WTC11 (cell line): ENCODE data around the gene UPF1. TPM values are rescaled to one million over a fixed set of nuclear protein-coding genes. Genes with fewer than 3 reads are reported as not detected.
A peak's percentile ranks its signal among the peaks of the same experiment; 100 is the strongest.

Source experiments
- ATAC-seq: fragments of 200-7000 bp; cut with Tn5 transposase; 2 replicates; pipeline ENCODE4 v1.10.0; 2021; ENCODE audit warnings: mild to moderate bottlenecking, moderate library complexity
- CTCF ChIA-PET: fragments of 300-600 bp; sonication (Branson Sonifier 250); formaldehyde crosslinking; loops from one replicate; lab custom pipeline; 2021; ENCODE audit warnings: antibody characterized with exemption; lab: Charles Lee
- POLR2A ChIA-PET: fragments of 350-600 bp; sonication (Branson Sonifier 250); formaldehyde crosslinking; loops from one replicate; lab custom pipeline; 2021; ENCODE audit warnings: antibody characterized with exemption; lab: Charles Lee
- DNase-seq: peaks from one replicate; pipeline ENCODE4 v3.0.0; 2021; ENCODE audit warnings: low spot score
- H3K27ac Mint-ChIP-seq: 2 replicates; pipeline ENCODE4 v1.8.0; 2021; ENCODE audit warnings: mixed read lengths
- H3K27me3 Mint-ChIP-seq: 2 replicates; pipeline ENCODE4 v1.8.0; 2021; ENCODE audit warnings: low read depth, mild to moderate bottlenecking, moderate library complexity, mixed read lengths
- H3K36me3 Mint-ChIP-seq: 2 replicates; pipeline ENCODE4 v1.8.0; 2021; ENCODE audit warnings: mixed read lengths
- H3K4me1 Mint-ChIP-seq: 2 replicates; pipeline ENCODE4 v1.8.0; 2022; ENCODE audit warnings: mixed read lengths
- H3K4me3 Mint-ChIP-seq: 2 replicates; pipeline ENCODE4 v1.8.0; 2021; ENCODE audit warnings: mild to moderate bottlenecking, moderate library complexity, mixed read lengths
- H3K9me3 Mint-ChIP-seq: 2 replicates; pipeline ENCODE4 v1.8.0; 2021; ENCODE audit warnings: mixed read lengths
- ATF1 ChIP-seq: sonication (generic); formaldehyde crosslinking; IDR thresholded peaks from 2 replicates; pipeline ENCODE4 v1.8.1; 2023; ENCODE audit warnings: mild to moderate bottlenecking, moderate library complexity, missing genetic modification reagents
- FOXJ3 ChIP-seq: sonication (generic); formaldehyde crosslinking; IDR thresholded peaks from 2 replicates; pipeline ENCODE4 v1.9.0; 2021; ENCODE audit warnings: missing genetic modification reagents, mild to moderate bottlenecking, borderline replicate concordance
- FOXP1 ChIP-seq: sonication (generic); formaldehyde crosslinking; IDR thresholded peaks from 2 replicates; pipeline ENCODE4 v1.8.0; 2022; ENCODE audit warnings: missing genetic modification reagents, mild to moderate bottlenecking, moderate library complexity, borderline replicate concordance
- FOXP4 ChIP-seq: sonication (generic); formaldehyde crosslinking; IDR thresholded peaks from 2 replicates; pipeline ENCODE4 v1.8.0; 2022; ENCODE audit warnings: mild to moderate bottlenecking, missing genetic modification reagents
- GTF2I ChIP-seq: fragments of 250-450 bp; sonication (Bioruptor Pico); conservative IDR thresholded peaks from 2 replicates; pipeline ENCODE4 v1.4.0; 2021; ENCODE audit warnings: mild to moderate bottlenecking
- MLX ChIP-seq: sonication (generic); formaldehyde crosslinking; IDR thresholded peaks from 2 replicates; pipeline ENCODE4 v1.8.1; 2023; ENCODE audit warnings: mild to moderate bottlenecking, missing genetic modification reagents, moderate library complexity
- NFE2L1 ChIP-seq: sonication (generic); formaldehyde crosslinking; IDR thresholded peaks from 2 replicates; pipeline ENCODE4 v1.8.1; 2023; ENCODE audit warnings: missing genetic modification reagents
- NFYB ChIP-seq: sonication (generic); formaldehyde crosslinking; conservative IDR thresholded peaks from 2 replicates; pipeline ENCODE4 v1.8.0; 2022; ENCODE audit warnings: low read depth, missing genetic modification reagents
- NR2C2 ChIP-seq: sonication (generic); formaldehyde crosslinking; IDR thresholded peaks from 2 replicates; pipeline ENCODE4 v1.8.0; 2022; ENCODE audit warnings: mild to moderate bottlenecking, missing genetic modification reagents
- PRDM15 ChIP-seq: sonication (generic); formaldehyde crosslinking; IDR thresholded peaks from 2 replicates; pipeline ENCODE4 v1.8.0; 2022; ENCODE audit warnings: missing genetic modification reagents
- SMAD3 ChIP-seq: sonication (generic); formaldehyde crosslinking; IDR thresholded peaks from 2 replicates; pipeline ENCODE4 v1.8.0; 2022; ENCODE audit warnings: missing genetic modification reagents, mild to moderate bottlenecking, borderline replicate concordance
- SMAD4 ChIP-seq: sonication (generic); formaldehyde crosslinking; IDR thresholded peaks from 2 replicates; pipeline ENCODE4 v1.8.0; 2022; ENCODE audit warnings: mild to moderate bottlenecking, missing genetic modification reagents
- SP1 ChIP-seq: sonication (generic); formaldehyde crosslinking; conservative IDR thresholded peaks from 2 replicates; pipeline ENCODE4 v1.8.1; 2022; ENCODE audit warnings: missing genetic modification reagents
- TCF7 ChIP-seq: sonication (generic); formaldehyde crosslinking; IDR thresholded peaks from 2 replicates; pipeline ENCODE4 v1.8.0; 2022; ENCODE audit warnings: mild to moderate bottlenecking, low read depth, missing genetic modification reagents, moderate library complexity
- ZBTB21 ChIP-seq: sonication (generic); formaldehyde crosslinking; IDR thresholded peaks from 2 replicates; pipeline ENCODE4 v1.8.1; 2023; ENCODE audit warnings: mild to moderate bottlenecking, missing genetic modification reagents, borderline replicate concordance
- ZNF138 ChIP-seq: sonication (generic); formaldehyde crosslinking; conservative IDR thresholded peaks from 2 replicates; pipeline ENCODE4 v1.8.1; 2022; ENCODE audit warnings: mild to moderate bottlenecking, moderate library complexity, missing genetic modification reagents
- ZNF232 ChIP-seq: sonication (generic); formaldehyde crosslinking; IDR thresholded peaks from 2 replicates; pipeline ENCODE4 v1.8.0; 2022; ENCODE audit warnings: mild to moderate bottlenecking, missing genetic modification reagents
- ZNF281 ChIP-seq: sonication (generic); formaldehyde crosslinking; IDR thresholded peaks from 2 replicates; pipeline ENCODE4 v1.8.0; 2023; ENCODE audit warnings: mild to moderate bottlenecking, missing genetic modification reagents
- ZNF416 ChIP-seq: fragments of 250-450 bp; sonication (Bioruptor Pico); IDR thresholded peaks from 2 replicates; pipeline ENCODE4 v1.9.0; 2021; ENCODE audit warnings: mild to moderate bottlenecking, inconsistent platforms
- total RNA-seq: library from RNA; stranded (reverse); gene quantifications from 3 replicates; pipeline ENCODE4 v1.2.3, GENCODE V29; 2021
- TF ChIP-seq, protein P1 (sequence below): fragments of 250-450 bp; sonication (Bioruptor Pico); IDR thresholded peaks from 2 replicates; pipeline ENCODE4 v1.9.0; 2021; ENCODE audit warnings: mild to moderate bottlenecking
- TF ChIP-seq, protein P2 (sequence below): sonication (generic); formaldehyde crosslinking; IDR thresholded peaks from 2 replicates; pipeline ENCODE4 v1.8.1; 2023; ENCODE audit warnings: mild to moderate bottlenecking, moderate library complexity, missing genetic modification reagents
- TF ChIP-seq, protein P3 (sequence below): fragments of 250-450 bp; sonication (Bioruptor Pico); IDR thresholded peaks from 2 replicates; pipeline ENCODE4 v1.9.0; 2021; ENCODE audit warnings: moderate library complexity, mild to moderate bottlenecking, inconsistent platforms, borderline replicate concordance

The UPF1 gene
- total RNA-seq, 1 experiment from 2014 or later, result 82.5 TPM

DNA sequence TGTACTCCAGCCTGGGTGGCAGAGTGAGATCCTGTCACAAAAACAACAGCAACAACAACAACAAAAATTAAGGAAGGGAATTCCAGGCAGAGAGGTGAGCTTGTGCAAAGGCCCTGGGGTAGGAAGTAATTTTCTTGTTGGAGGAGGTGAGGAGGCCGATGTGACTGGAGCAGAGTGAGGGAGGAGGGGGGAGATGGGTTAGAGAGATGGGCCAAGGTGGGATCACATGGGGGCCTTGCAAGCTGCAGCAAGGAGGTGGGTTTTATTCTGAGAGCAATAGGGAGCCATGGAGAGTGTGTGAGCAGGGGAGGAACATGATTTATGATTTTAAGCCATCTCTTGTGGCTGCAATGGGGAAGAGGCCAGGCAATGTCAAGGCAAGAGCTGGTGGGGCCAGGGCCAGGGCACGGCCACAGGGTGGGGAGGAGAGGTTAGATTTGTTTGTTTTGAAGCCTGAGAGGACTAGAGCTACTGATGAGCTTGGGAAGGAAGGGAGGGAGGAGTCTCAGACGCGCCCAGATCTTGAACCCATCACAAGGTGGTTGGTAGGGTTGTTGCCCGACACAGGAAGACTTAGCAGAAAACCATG is 28.1 kb upstream of the UPF1 start:
- H3K9me3 Mint-ChIP-seq, result no peaks in the 10 kb centered on the region
- POLR2A ChIA-PET, result no interaction called here
- TF ChIP-seq ZNF416, result no peak
- TF ChIP-seq, protein P1, sequence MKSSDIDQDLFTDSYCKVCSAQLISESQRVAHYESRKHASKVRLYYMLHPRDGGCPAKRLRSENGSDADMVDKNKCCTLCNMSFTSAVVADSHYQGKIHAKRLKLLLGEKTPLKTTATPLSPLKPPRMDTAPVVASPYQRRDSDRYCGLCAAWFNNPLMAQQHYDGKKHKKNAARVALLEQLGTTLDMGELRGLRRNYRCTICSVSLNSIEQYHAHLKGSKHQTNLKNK (CRISPR knock-in tag), result no peak
- no peak for TF ChIP-seq NFE2L1
- TF ChIP-seq GTF2I (CRISPR knock-in tag), result peak; percentile 75; the same call in 1 of the 2 replicates
- TF ChIP-seq, protein P2, sequence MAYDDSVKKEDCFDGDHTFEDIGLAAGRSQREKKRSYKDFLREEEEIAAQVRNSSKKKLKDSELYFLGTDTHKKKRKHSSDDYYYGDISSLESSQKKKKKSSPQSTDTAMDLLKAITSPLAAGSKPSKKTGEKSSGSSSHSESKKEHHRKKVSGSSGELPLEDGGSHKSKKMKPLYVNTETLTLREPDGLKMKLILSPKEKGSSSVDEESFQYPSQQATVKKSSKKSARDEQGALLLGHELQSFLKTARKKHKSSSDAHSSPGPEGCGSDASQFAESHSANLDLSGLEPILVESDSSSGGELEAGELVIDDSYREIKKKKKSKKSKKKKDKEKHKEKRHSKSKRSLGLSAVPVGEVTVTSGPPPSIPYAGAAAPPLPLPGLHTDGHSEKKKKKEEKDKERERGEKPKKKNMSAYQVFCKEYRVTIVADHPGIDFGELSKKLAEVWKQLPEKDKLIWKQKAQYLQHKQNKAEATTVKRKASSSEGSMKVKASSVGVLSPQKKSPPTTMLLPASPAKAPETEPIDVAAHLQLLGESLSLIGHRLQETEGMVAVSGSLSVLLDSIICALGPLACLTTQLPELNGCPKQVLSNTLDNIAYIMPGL (CRISPR knock-in tag), result no peak
- TF ChIP-seq SMAD3 (CRISPR knock-in tag), result no peak
- TF ChIP-seq ZNF138, result no peak
- no peak for TF ChIP-seq FOXJ3
- H3K4me3 Mint-ChIP-seq, result no peak overlapping the region
- CTCF ChIA-PET, result interaction anchor here (1.8 to 2.4 kb wide), 2 partner anchors 32 to 43 kb away, joined by 3 to 10 read pairs; no protein-coding TSS in a partner anchor
- no peak overlapping the region; the same call in 1 of the 2 replicates for H3K27ac Mint-ChIP-seq
- no peak for ATAC-seq
- H3K4me1 Mint-ChIP-seq, result no peaks in the 10 kb centered on the region
- peaks cover 22% of the 10 kb centered on the region for H3K27me3 Mint-ChIP-seq
- no peak for DNase-seq
- H3K36me3 Mint-ChIP-seq, result no peaks in the 10 kb centered on the region

DNA sequence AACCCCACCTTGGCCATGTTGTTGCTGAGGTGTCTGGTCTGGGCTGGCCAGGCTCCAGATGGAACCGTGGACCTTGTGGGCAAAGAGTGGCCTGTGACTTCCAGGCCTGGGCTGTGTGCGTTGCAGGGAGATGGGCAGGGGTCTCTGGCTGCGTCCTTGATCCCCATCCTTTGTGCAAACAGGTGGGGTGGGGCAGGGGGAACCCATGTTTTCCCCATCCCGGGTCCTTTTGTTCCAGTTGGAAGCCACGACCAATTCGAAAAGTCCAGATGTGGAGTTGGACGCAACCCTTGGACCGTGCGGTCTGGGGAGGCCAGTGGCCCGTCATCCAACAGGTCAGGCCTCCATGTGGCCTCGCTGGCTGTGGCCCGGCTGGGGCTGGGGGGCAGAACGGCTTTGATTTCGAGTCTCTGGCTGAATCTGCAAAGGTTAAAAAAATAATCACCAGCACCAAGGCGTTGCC is 27.6 kb upstream of the UPF1 start:
- POLR2A ChIA-PET, result no interaction called here
- DNase-seq (no peak), ATAC-seq (no peak)
- CTCF ChIA-PET, result interaction anchor here (2.4 kb wide), 1 partner anchor 42 kb away, joined by 10 read pairs; no protein-coding TSS in a partner anchor
- H3K4me3 Mint-ChIP-seq, result no peak overlapping the region
- no peaks in the 10 kb centered on the region for H3K36me3 Mint-ChIP-seq
- H3K9me3 Mint-ChIP-seq, result no peaks in the 10 kb centered on the region
- peaks cover 26% of the 10 kb centered on the region for H3K27me3 Mint-ChIP-seq
- no peak overlapping the region for H3K27ac Mint-ChIP-seq
- no peaks in the 10 kb centered on the region for H3K4me1 Mint-ChIP-seq
- TF ChIP-seq FOXP4 (CRISPR knock-in tag) (no peak), MLX (no peak), ZNF281 (CRISPR knock-in tag) (no peak), ATF1 (CRISPR knock-in tag) (no peak), TCF7 (CRISPR knock-in tag) (no peak), FOXP1 (CRISPR knock-in tag) (no peak), ZNF232 (CRISPR knock-in tag) (no peak), SP1 (CRISPR knock-in tag) (no peak), NR2C2 (CRISPR knock-in tag) (no peak), SMAD4 (CRISPR knock-in tag) (no peak), ZBTB21 (no peak), NFYB (CRISPR knock-in tag) (no peak), PRDM15 (no peak), SMAD3 (CRISPR knock-in tag) (no peak)
- TF ChIP-seq, protein P3, sequence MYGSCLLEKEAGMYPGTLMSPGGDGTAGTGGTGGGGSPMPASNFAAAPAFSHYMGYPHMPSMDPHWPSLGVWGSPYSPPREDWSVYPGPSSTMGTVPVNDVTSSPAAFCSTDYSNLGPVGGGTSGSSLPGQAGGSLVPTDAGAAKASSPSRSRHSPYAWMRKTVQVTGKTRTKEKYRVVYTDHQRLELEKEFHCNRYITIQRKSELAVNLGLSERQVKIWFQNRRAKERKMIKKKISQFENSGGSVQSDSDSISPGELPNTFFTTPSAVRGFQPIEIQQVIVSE (CRISPR knock-in tag), result no peak
